ENCODE measurements around the gene TRAP1. TPM values are rescaled to one million over a fixed set of nuclear protein-coding genes. Genes with fewer than 3 reads are reported as not detected.

Gene TRAP1
- total and polyA plus RNA-seq, 8 donors = 58.0 to 254 (median 84.0) TPM

DNA sequence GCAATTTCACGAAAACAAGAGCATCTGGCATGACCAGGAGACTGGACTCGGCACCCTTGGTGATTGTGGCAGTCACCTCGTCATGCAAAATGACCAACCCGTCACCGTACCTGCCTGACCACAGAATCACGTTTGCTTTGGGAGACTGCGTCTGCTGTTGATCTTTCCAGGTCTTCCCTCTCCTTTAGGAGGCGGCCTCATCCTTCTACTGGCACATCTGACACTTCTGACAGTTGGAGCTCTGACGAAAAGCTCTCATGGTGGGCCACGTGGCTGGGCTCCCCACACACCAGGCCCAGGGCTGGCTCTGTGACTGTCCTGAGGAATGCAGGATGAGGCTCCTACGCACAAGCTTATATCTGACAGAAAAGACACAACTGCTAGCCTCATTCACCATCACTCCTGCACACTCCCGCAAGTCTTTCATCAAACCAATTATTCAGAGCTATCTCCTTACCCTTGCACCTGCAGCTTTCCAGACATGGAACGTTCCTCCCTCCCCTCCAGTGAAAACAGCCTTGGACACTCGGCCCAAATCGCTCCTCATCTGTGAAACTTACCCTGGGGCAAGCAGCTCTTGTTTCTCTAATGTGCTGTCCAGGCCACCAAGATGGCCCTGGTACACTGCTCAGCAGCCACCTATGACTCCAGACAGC, 3.6 kb downstream of the TRAP1 start:
- no peak for TF ChIP-seq CTCF (IDR thresholded peaks at IDR 0.05)
- Histone ChIP-seq H3K27me3 (no peaks in the 10 kb centered on the region), H3K9me3 (no peaks in the 10 kb centered on the region), H3K4me1 (peaks cover 0 to 27% (median 27%) of the 10 kb centered on the region in 3 donors), H3K27ac (peak overlapping the region; percentile 47 to 75 (median 68)), H3K36me3 (no peaks in the 10 kb centered on the region), H3K4me3 (no peak overlapping the region)
- peak in 1 of 6 donors; percentile 37 for DNase-seq
- intact Hi-C loops (cut with DNase I) = no loop called here
- WGBS, 2 donors = 74 to 81% methylated on average over 15 of the region's 15 CpGs
- no peak for ATAC-seq
- no peak for FAIRE-seq

DNA sequence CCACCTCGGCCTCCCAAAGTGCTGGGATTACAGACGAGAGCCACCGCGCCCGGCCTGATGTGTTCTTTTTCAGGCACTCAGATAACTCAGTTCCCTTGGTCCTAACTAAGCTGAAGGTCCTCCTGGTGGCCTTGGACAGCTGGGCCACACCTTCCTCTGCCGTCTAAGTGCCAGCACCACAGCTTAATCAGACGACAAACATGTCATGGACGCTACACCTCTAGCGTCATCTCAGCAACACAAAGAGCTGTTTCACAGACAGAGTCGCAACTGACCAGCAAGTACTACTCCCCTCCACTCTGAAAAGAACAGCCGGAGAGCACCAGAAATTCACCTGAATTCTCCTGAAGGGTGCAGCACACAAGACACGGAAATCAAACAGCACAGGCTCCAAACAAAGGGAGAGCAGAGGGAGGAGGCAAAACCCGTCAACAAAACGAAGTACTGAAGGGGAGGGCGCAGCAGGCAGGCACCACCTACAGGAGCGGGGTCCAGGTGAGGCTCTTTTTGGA, 4.4 kb downstream of the TRAP1 start:
- peaks cover 0 to 23% (median 22%) of the 10 kb centered on the region in 3 donors for H3K4me1 ChIP-seq
- H3K9me3 ChIP-seq = no peaks in the 10 kb centered on the region
- ATAC-seq (peak; percentile 15 to 52 (median 32)), DNase-seq (peak in 3 of 6 donors; percentile 32 to 64 (median 60)), FAIRE-seq (no peak)
- peak overlapping the region; percentile 47 to 75 (median 68) for H3K27ac ChIP-seq
- H3K4me3 ChIP-seq = no peak overlapping the region
- no peaks in the 10 kb centered on the region for H3K36me3 ChIP-seq
- intact Hi-C loops (cut with DNase I) = no loop called here
- no peaks in the 10 kb centered on the region for H3K27me3 ChIP-seq
- TF ChIP-seq CTCF (IDR thresholded peaks at IDR 0.05) = no peak
- 33 to 38% methylated on average over 16 of the region's 16 CpGs for WGBS, 2 donors

GRCh38 chr16:3706253-3707012, 10.9 kb downstream of the TRAP1 start:
- no peak overlapping the region for H3K27ac ChIP-seq
- no peak for TF ChIP-seq CTCF (IDR thresholded peaks at IDR 0.05)
- 93 to 95% methylated on average over 10 of the region's 10 CpGs for WGBS, 2 donors
- no peaks in the 10 kb centered on the region for H3K27me3 ChIP-seq
- intact Hi-C loops (cut with DNase I) = no loop called here
- H3K4me3 ChIP-seq = no peak overlapping the region
- FAIRE-seq = no peak
- peaks cover 0 to 5% (median 0%) of the 10 kb centered on the region in 3 donors for H3K36me3 ChIP-seq
- peaks cover 0 to under 1% (median 0%) of the 10 kb centered on the region in 3 donors for H3K4me1 ChIP-seq
- no peaks in the 10 kb centered on the region for H3K9me3 ChIP-seq
- ATAC-seq = no peak
- peak in 1 of 6 donors; percentile 10 for DNase-seq

GRCh38 chr16:3702082-3702481, 15.2 kb downstream of the TRAP1 start:
- 95% methylated on average over 7 of the region's 7 CpGs for WGBS, 2 donors
- Histone ChIP-seq H3K36me3 (peaks cover 0 to 5% (median 0%) of the 10 kb centered on the region in 3 donors), H3K4me1 (peaks cover 0 to 1% (median under 1%) of the 10 kb centered on the region in 3 donors), H3K27me3 (no peaks in the 10 kb centered on the region), H3K9me3 (no peaks in the 10 kb centered on the region), H3K4me3 (no peak overlapping the region), H3K27ac (no peak overlapping the region)
- DNase-seq (peak in 1 of 6 donors; percentile 1), FAIRE-seq (no peak), ATAC-seq (no peak)
- no peak for TF ChIP-seq CTCF (IDR thresholded peaks at IDR 0.05)
- intact Hi-C loops (cut with DNase I) = no loop called here
